NCI-H2227 treated with DMSO at 0.1 percent for 48 hours (cell line): Measurements from ENCODE around the gene FGF3.

ENCODE experiments used
- DNase-seq: peaks from one replicate; lab custom pipeline; 2025; lab: John Stamatoyannopoulos, UW

Gene FGF3

DNA sequence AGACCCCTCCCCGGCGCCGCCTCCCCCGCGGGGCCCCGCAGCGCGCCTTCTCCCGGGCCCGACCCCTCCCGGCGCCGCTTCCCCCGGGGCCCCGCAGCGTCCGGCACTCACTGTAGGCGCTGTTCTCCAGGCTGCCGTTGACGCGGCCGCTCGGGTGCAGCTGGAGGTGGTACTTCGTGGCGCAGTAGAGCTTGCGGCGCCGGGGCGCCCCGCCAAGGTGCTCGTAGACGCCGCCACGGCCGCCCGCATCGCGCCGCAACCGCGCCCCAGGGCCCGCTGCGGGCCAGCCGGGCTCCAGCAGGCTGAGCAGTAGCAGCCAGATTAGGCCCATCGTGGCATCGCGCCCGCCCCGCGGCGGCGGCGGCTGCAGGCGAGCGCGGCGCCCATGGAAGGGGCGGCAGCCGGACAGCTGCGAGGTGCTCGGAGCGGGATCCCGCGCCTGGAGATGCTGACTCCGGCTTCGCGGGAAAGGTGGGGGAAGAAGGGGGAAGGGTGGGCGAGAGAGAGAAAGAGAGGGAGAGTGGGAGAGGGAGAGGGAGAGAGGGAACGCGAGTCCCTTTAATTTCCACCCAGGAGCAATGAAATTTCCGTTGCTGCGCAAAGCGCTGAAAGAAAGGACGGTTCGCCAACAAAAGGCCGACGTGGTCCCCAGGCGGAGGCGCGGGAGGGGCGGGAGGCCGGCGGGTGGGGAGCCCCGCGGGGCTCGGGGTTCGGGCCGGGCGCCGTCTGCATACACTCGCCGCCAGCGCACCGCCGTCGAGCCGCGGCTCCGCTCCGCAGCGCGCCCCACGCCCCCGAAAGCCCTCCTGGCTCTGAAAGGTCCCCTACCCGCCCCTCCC lies at the start of gene FGF3:
TSS of gene FGF3 (minus strand) at position 814 of the 839 bp plus-strand sequence. CDS start at position 331, 483 bp downstream.
- no peak for DNase-seq

DNA sequence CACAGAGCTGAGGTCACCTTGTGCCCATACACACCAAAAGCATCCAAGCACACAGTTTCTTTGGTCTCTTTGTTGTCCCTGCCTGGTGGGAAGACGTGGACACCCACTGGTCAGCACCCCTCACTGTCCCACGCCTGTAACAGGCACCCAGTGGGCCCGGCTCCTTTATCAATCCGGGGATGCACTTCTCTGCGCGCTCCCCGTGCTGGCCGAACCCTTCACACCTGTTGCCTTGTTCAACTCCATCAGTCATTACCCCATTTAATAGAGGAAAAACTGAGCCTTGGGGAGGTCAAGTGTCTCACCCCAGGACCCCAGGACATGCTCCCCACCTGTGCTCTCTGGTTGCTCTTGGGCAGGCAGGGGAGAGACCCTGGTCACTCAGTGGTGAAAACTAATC lies 49.7 kb upstream of the FGF3 start:
- DNase-seq, result no peak

DNA sequence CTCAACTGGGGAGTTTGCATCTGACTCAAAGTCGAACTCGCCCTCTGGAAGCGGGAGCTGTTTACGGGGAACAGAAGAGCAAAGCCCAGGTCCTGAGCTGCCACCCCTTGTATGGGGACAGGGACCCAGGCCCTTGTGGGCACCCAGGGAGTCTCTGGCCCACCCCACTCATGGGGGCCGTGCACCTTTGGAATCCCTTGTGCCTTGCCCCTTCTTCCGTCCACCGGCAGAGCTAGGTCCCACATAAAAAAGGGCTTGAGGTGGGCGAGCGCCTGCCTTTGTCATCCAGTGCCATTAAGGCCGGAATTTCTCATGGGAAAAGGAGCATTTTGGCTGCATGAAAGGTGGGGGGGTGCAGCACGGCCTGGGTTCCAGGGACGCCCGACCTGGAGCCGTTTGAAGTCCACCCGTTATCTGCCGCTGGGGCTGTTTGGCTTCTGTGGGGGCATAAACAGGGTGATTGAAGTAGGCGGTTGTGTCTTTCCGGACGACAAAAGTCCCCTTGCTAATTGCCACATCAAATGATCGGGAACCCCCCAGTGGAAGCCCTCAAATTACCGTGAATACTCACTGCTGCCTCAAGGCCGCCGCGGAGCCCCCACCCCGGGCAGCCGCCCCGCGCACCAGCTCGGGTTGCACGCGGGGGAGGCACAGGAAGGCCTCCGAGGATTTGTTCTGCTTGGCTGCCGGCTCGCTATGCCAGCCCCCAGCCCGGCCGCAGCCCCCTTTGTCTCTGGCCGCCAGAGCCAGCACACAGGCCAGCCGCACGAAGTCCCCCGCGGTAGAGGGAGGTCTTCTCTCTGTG lies 49.0 kb upstream of the FGF3 start:
- DNase-seq, result no peak

DNA sequence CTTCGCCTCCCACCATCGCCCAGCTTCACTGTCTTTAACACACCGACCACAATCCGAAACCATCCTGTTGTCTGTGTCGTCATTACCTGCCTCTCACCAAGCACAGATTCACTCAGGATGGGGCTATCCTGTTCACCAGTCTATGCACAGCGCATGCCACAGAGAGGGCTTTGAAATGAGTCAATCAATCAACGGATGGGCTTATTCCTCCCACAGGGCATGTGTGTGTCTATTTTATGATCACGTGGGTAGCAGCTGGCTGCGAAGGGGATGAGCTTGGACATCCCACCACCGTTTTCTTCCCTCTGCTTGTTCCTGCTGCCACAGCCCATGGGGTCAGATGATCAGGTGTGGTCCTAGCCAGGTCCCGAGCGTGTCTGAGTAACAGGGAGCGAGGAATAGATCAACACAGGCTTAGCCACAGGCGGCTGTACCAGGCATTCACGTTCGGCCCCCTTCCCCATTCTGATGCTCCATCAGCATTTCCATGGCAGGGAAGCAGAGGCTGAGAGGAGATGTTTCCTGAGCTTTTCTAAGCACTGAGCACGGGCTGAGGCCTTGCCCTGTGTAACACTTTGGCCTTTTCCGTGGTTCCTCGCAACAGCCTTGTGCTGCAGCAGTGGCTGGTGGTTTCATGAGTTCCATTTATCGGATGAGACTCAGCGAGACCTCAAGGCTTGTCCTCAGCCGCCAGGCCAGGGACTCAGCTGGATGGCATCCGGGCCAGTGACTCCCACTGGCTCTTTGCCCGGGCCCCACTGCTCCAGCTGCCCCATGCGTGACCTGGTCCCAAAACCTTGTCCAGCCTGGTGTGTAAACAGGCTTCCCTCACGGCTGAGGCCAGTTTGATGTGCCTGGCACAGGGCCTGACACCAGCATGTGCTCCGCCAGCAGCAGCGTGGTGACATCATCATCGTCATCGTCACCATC lies 48.1 kb upstream of the FGF3 start:
- no peak for DNase-seq

DNA sequence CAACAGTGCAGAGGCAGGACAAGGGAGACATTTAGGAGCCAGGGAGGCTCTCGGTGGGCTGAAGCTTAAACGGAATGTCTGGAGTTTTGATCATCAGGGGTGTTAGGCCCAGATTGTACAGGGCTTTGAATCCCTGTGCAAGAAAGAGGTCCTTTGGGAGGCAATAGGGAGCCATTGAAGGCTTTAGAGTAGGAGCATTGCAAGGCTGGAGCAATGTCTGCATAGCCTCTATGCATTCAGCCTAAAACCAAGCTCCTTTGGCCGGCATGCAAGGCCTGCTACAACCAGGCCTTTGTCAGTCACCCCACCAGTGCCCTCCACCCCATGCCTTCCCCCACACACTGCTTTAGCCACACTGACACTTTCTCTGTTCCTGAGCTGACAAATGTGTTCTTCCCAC lies 47.4 kb upstream of the FGF3 start:
- DNase-seq, result no peak

DNA sequence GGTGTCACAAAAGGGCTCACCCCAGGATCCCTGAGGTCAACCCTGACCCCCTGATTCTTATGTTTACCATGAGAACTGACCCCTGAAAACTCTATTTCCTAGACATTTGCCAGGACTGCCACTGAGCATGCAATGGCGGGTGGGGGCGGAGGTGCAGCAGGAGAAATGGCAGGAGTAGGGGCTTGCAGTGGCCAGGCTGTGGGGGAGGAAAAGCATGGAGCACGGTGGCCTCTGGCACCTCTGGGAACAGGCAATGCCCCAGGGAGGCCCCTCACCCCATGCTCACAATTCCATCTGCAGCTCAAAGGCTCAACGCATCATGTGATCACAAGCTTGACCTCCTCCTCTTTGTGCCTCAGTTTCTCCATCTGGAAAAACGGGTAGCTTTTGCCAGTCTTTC lies 46.5 kb upstream of the FGF3 start:
- DNase-seq, result no peak

DNA sequence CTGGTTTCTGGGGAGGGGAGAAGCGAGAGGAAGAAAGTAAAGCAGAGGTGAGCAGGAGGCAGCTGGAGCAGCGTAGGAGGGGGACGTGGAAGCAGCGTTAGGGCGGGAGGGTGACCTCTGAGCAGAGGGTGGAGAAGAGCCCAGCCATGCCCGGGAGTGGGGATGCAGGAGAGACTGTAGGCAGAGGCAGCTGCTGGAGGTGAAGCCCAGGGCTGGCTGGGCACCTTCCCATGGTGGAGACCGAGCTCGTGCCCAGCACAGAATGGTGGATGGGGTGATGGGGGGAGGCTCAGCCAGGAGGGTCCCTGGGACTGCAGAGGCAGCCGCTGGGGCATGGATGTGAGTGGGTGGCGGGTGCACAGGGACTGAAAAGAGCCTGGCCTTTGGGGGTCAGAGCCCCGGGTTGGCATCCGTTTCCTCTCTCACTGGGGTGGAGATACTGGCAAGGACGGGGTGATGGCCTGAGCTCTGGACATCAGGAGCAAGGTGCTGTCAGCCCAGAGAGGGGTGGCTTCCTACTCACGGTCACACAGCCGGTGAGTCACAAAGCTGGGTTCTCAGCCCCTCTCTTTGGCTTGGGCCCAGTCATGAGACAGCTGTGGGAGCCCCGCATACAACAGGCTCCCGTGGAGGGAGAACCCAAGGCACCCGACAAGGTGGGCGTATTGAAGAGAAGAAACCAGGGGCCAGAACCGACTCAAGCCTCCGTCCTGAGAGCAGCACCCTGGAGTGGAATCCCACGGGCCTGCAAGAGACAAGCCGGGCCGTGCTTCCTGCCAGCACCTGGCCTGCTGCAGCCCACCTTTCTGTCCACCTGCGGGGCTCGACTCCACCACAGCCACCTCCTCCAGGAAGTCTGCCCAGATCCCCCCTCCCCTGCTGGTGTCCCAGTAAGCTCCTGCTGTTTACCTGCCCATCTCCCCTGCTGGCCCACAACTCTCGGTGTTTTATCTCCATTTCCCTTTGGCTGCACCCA lies 45.8 kb upstream of the FGF3 start:
- no peak for DNase-seq

DNA sequence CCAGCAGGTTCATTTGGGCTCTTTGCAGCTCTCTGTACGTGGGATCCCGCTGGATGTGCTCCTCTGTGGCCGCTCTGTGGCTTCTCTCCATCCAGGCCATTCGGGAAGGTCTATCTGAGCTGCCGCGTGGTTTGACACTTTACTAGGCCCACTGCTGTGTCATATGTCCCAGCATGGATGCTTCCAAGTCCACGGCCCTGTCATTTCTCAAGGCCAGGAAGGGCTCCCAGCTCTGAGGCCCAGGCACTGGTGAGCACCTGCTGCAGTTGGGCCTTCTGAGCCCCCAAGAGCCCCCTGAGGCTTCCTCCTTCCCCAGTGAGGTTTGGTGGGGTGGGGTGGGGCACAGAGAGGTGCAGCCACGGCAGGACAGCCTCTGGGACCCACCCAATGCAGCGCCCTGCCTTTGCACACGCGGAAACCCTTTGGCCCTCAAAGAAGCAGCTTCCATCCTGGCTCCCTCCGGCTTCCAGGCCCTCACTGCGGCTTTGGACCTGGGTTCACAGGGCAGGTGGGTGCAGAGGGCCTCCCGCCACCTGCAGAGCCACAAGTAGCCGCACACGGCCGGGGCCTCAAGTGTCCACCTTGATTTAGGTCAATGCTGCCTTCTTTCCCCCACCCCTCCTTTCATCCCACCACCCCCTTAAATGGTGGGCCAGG lies 44.5 kb upstream of the FGF3 start:
- no peak for DNase-seq

DNA sequence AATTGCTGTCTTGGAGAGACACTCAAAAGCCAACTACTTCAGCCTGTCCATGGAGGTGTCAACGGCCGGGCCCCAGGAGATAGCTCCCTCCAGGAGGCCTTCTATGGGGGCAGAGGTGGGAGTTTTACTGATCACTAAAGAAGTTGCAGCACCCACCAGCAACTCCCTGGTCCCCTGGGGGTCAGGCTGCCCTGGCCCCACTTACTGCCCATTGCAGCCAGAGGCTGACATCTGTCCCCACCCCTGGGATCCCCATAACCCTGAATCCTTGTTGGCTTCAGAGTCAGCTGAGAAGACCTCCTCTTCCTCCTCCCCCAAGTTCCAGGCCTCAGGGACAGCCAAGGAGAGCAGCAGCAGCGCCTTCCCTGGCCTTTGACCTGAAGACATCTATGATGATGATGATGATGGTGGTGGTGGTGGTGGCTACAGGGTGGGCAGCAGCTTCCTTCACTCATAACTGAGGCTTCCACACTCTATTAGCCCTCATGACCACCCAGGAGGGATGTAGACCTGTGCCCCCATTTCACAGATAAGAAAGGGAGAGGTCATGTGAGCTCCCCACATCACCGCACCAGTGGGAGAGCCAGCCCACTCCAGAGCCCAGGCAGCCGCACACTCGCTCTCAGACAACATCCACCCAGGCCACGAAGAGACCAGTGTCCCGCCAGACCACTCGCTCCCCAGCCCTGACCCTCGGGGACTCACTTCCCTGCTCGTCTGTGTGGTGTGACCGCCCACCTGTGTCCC lies 43.8 kb upstream of the FGF3 start:
- no peak for DNase-seq

DNA sequence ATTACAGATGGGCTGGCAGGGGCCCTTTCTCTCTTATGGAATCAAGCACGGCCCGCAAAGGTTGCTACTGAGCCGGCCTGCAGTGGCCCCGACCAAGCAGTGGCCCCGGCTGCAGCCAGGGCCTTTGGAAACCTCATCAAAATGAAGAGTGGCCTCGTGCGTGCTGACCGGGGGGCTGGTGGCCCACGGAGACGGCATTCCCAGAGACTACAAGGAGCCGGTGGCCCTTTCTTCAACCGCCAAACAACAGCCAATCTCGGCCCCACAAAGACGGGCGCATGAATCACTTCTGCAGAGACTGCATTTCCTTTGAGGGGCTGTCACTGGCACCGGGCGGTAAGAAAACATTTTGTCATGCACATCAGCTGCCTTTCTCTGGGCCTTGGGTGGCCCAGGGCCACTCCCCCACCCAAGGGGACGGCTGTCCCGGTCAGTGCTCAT lies 43.1 kb upstream of the FGF3 start:
- no peak for DNase-seq

DNA sequence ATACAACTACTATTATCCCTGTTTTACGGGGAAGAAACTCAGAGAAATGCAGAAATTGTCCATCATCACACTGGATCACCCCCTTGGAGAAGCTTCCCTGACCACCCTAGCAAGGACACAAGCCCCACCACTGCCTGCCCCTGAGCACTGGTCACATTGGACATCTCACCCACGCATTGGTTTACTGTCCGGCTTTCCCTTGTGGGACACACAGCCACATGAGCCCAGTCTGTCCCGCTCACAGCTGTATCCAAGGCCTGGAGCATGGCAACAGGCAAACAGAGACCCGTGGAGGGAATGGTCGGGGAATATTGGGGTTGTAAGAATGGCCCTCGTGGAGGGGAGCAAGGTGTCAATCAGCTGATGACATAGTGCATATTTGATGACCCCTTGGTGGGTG lies 42.7 kb upstream of the FGF3 start:
- DNase-seq, result no peak

DNA sequence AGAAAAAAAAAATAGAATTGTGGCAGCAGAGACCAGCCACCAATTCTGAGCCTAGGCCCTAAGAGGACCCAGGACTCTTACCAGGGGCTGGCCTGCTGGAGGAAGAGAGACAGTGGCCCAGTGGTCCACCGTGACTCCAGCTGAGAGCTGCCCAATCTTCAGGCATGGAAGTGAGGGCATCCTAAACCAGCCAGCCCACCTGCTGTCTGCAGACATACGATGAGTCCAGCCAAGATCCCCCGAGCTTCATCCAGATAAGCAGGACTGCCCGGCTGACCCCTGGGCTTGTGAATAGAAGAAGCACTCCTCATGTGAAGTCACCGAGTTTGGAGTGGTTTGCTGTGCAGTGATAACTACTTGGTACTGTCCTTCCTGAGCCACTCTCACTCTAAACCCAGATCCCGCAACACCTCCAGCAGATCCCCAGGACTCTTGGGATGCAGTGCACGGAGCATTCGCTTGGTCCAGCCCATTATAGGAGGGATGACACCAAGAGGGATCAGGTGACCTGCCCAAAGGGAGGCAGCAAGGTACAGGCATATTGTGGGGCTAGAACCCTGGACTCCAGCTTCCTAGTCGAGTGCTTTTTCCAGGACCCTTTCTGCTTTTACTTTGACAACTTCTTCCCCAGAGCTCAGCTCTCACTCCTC lies 41.7 kb upstream of the FGF3 start:
- DNase-seq, result no peak

DNA sequence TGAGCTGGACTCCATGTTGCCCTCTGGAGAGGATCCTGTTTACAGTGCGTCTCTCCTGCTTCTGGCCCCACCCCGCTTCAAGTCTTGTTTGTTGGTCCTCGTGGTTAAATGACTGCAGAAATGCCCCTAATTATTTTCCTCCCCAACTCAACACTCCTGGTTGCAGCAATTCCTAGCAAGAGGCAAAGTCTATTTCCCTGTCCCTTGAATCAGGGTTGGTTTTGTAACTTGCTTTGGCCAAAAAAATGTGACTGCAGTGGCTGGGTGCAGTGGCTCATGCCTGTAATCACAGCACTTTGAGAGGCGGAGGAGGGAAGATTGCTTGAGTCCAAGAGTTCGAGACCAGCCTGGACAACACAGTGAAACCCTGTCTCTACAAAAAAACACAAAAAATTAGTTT lies 41.0 kb upstream of the FGF3 start:
- no peak for DNase-seq

DNA sequence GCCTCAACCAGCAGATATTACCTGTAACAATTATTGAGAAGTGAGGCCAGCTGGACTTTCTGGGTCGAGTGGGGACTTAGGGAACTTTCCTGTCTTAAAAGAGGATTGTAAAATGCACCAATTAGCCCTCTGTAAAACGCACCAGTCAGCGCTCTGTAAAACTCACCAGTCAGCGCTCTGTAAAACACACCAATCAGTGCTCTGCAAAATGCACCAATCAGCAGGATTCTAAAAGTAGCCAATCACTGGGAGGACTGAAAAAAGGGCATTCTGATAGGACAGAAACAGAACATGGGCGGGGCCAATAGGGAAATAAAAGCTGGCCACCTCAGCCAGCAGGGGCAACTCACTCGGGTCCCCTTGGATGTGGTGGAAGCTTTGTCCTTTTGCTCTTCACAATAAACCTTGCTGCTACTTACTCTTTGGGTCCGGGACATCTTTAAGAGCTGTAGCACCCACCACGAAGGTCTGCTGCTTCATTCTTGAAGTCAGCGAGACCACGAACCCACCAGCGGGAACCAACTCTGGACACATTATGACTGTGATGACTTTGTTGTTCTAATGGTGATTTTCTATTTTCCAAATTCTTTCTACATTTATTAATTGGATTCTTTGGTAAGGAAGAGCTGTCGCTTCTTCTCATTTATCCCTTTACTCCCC lies 40.2 kb upstream of the FGF3 start:
- DNase-seq, result no peak

DNA sequence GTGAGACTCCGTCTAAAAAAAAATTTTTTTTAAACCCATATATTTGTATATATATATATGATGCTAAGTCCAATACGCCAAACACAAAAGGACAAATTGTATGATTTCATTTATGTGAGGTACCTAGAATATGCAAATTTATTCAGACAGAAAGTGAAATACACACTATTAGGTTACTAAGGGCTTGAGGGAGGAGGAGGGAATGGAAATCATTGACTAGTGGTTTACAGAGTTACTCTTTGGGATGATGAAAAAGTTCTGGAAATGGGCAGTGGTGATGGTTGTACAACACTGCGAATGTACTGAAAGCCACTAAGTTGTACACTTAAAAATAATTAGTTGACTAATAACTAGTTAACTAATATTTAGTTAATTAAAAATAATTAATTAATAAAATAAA lies 36.2 kb upstream of the FGF3 start:
- no peak for DNase-seq

DNA sequence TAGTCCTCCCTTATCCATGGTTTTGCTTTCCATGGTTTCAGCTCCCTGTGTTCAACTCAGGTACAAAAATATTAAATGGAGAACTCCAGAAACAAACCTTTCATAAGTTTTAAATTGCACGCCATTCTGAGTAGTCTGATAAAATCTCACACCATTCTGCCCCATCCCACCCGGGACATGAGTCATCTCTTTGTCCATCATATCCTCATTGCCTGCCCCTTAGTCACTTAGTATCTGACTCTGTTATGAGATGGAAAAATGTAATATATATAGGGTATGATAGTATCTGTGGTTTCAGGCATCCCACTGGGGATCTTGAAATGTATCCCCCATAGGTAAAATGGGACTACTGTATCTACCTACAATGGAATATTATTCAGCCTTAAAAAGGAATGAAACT lies 35.5 kb upstream of the FGF3 start:
- DNase-seq, result no peak

DNA sequence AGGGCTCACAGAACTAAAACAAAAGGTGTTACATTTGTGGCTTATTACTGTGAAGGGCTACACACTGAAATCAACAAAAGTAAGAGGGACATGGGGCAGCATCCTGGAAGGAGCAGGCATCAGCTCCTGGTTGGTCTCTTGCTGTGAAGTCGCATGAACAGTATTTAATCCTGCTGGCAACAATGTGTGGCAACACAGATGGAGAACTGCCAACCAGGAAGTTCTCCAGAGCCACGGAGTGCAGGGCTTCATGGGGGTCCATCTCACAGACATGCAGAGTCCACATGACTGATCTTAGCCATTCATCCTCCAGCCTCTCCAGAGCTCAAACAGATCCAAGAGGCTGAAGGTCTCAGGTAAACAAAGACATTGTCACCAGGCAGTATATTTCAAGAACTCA lies 32.8 kb upstream of the FGF3 start:
- no peak for DNase-seq

DNA sequence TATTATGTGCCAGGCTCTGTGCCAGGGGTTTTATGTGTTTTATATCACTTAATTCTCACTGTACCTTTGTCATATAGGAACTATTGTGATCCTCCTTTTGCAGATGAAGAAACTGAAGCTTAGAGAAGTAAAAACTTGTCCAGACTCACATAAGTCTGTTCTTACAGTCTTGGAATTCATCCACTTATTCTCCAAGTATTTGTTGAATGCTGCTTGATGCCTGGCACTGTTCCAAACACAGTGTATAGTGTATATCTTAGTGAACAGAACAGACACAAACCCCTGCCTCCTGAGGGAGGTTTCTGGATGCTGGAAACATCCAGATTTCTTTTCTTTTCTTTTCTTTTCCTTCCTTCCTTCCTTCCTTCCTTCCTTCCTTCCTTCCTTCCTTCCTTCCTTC lies 29.0 kb upstream of the FGF3 start:
- no peak for DNase-seq

DNA sequence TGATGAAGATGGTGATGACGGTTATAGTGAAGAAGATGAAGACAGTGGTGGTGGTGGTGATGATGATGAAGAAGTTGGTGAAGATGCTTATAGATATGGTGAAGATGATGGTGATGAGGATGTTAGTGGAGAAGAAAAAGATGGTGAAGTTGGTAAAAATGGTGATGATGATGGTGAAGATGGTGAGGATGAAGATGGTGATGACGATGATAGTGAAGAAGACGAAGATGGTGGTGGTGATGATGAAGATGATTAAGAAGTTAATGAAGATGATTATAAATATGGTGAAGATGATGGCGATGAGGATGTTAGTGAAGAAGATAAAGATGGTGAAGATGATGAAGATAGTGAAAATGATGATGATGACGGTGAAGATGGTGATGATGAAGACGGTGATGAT lies 25.2 kb upstream of the FGF3 start:
- no peak for DNase-seq
